ENCODE results near the gene RPL23. TPM values are rescaled to one million over a fixed set of nuclear protein-coding genes. Genes with fewer than 3 reads are reported as not detected.
A peak's percentile ranks its signal among the peaks of the same experiment; 100 is the strongest.

Gene RPL23
- total and polyA plus RNA-seq, 9 of the 15 experiments (the other 6 are each of a cell fraction or from before 2014, with no cell fraction given), result 1,745 to 3,667 (median 3,096) TPM

GRCh38 chr17:38850374-38850773 is 3.1 kb downstream of the RPL23 start:
- H3K4me1 ChIP-seq (replicated peaks in 1 of 2; ENCODE audit: control insufficient read depth in 2 of 2, insufficient read depth in 2 of 2, low read length in 2 of 2), result peaks cover 8 to 18% of the 10 kb centered on the region in 2 experiments
- CTCF ChIA-PET (ENCODE audit: low intra/inter-chr PET ratio), result no interaction called here
- DNase-seq (ENCODE audit: extremely low read depth in 1 of 4, low spot score in 3 of 4), result no peak
- no peak for FAIRE-seq
- no peak overlapping the region for H3K27ac ChIP-seq (ENCODE audit: extremely low read depth, low read depth, low read length)
- intact Hi-C loops (cut with micrococcal nuclease), result loop anchor here (5.0 kb wide), 1 partner anchor 98 kb away; the partner anchor contains the start of gene PSMB3
- in situ Hi-C loops (cut with MboI), result no loop called here
- peaks cover 9% of the 10 kb centered on the region for H3K9me1 ChIP-seq (ENCODE audit: control insufficient read depth, insufficient read depth, low read length)
- 78% methylated on average over 7 of the region's 7 CpGs for WGBS (ENCODE audit: insufficient coverage, low coverage, missing lambda C conversion rate)
- peaks cover 51% of the 10 kb centered on the region for H3K79me2 ChIP-seq (ENCODE audit: control insufficient read depth, insufficient read depth, low read length)
- H3K36me3 ChIP-seq (ENCODE audit: control insufficient read depth, insufficient read depth, low read length), result peaks cover 62% of the 10 kb centered on the region
- H3K9me3 ChIP-seq (replicated peaks; ENCODE audit: control insufficient read depth, insufficient read depth, low read depth, low read length), result no peaks in the 10 kb centered on the region
- no peak overlapping the region for H2AFZ ChIP-seq (ENCODE audit: low read depth, low read length)
- ATAC-seq, result no peak
- BruUV-seq (replicated peaks), result no TSS peak
- H4K20me1 ChIP-seq (replicated peaks; ENCODE audit: control insufficient read depth, insufficient read depth, low read length), result peaks cover 32% of the 10 kb centered on the region
- H3K9ac ChIP-seq (ENCODE audit: insufficient read depth in 1 of 2, low read depth in 2 of 2, low read length in 2 of 2), result no peak overlapping the region
- H3K4me2 ChIP-seq (ENCODE audit: insufficient read depth, low read length), result peak overlapping the region; percentile 99; the same call in 1 of the 2 replicates
- no peaks in the 10 kb centered on the region for H3K27me3 ChIP-seq (ENCODE audit: control insufficient read depth in 2 of 2, insufficient read depth in 2 of 2, low read length in 2 of 2)
- TF ChIP-seq ZHX1 (conservative IDR thresholded peaks at IDR 0.05; ENCODE audit: low read length) (no peak), POLR2B (IDR thresholded peaks at IDR 0.05; ENCODE audit: low read depth, partially characterized antibody) (peak; percentile 10), SUPT5H (IDR thresholded peaks at IDR 0.05) (peak; percentile 20; the same call in 1 of the 2 replicates)
- POLR2A ChIA-PET, result interaction anchor here (0.5 to 5.8 kb wide), 7 partner anchors 10 to 42 kb away, joined by 3 to 70 read pairs (median 6); partner anchors contain the start of genes CWC25 and LASP1
- peak overlapping the region; percentile 82; the same call in 1 of the 2 replicates for H3K4me3 ChIP-seq
